ENCODE measurements around the gene APOC3.

DNA sequence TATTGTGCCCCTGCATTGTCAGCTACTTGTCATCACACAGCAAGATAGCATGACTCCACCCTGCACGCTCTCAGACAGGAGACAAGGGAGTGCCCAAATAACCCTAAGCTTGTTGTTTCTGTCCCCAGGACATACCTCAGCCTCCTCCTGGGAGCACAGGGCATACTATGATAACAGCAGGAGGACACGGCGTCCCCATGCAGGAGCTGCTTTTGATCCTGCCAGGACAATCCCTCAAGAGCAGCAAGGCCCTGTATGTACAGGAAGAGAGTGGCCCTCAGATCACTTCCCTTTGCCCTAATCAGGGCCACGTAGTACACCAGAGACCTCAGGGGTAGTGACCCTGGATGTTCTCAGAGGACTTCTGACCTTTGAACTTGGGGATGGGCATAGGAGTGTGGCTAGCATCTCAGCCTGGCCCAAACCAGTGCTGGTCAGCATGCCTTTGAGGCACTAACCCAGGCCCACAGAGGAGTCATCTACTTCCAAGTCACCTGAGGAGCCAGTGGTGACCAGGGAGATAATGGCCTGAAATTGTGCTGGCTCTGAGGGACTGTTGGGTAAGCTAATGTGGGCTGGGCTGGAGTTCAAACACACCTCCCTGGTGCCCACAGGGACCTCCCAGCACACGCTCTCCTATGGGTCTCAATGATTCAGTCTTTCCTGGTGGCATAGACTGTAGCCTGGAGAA is 15.8 kb upstream of the APOC3 start:
- peak; percentile 55 to 73 for TF ChIP-seq RAD21 (IDR thresholded peaks at IDR 0.05)
- TF ChIP-seq, protein P1, sequence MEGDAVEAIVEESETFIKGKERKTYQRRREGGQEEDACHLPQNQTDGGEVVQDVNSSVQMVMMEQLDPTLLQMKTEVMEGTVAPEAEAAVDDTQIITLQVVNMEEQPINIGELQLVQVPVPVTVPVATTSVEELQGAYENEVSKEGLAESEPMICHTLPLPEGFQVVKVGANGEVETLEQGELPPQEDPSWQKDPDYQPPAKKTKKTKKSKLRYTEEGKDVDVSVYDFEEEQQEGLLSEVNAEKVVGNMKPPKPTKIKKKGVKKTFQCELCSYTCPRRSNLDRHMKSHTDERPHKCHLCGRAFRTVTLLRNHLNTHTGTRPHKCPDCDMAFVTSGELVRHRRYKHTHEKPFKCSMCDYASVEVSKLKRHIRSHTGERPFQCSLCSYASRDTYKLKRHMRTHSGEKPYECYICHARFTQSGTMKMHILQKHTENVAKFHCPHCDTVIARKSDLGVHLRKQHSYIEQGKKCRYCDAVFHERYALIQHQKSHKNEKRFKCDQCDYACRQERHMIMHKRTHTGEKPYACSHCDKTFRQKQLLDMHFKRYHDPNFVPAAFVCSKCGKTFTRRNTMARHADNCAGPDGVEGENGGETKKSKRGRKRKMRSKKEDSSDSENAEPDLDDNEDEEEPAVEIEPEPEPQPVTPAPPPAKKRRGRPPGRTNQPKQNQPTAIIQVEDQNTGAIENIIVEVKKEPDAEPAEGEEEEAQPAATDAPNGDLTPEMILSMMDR (IDR thresholded peaks at IDR 0.05; ENCODE audit: low read depth, low read length, missing input control): no peak
- TF ChIP-seq EGR1 (IDR thresholded peaks at IDR 0.05; ENCODE audit: low read depth in 2 of 2): peak in 1 of 2 donors; percentile 58
- TF ChIP-seq TAF1 (conservative IDR thresholded peaks at IDR 0.05): peak; percentile 96
- TF ChIP-seq FOXA1 (IDR thresholded peaks at IDR 0.05): peak; percentile 88
- TF ChIP-seq, protein P2, sequence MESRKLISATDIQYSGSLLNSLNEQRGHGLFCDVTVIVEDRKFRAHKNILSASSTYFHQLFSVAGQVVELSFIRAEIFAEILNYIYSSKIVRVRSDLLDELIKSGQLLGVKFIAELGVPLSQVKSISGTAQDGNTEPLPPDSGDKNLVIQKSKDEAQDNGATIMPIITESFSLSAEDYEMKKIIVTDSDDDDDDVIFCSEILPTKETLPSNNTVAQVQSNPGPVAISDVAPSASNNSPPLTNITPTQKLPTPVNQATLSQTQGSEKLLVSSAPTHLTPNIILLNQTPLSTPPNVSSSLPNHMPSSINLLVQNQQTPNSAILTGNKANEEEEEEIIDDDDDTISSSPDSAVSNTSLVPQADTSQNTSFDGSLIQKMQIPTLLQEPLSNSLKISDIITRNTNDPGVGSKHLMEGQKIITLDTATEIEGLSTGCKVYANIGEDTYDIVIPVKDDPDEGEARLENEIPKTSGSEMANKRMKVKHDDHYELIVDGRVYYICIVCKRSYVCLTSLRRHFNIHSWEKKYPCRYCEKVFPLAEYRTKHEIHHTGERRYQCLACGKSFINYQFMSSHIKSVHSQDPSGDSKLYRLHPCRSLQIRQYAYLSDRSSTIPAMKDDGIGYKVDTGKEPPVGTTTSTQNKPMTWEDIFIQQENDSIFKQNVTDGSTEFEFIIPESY (IDR thresholded peaks at IDR 0.05): peak; percentile 95

Measured in liver (tissue), 3 donors.